HL-60 (cell line): Measurements from ENCODE around the gene NENF.

ENCODE experiments used
- DNase-seq, 2 experiments: peaks; one replicate each; pipeline ENCODE4 v3.0.0-alpha.2; 2010 to 2020; ENCODE audit warnings: low read depth in 1 of 2, low spot score in 1 of 2
- H3K27ac ChIP-seq: fragments of 250-450 bp; sonication (Bioruptor Pico); replicated peaks from 2 replicates; pipeline ENCODE4 v1.5.1; 2020; ENCODE audit warnings: mild to moderate bottlenecking, moderate library complexity
- H3K27me3 ChIP-seq: fragments of 250-450 bp; sonication (Bioruptor Pico); 2 replicates; pipeline ENCODE4 v1.5.1; 2021; ENCODE audit warnings: mild to moderate bottlenecking, moderate library complexity; ENCODE audit not compliant: insufficient read depth, poor library complexity, severe bottlenecking
- H3K4me3 ChIP-seq: replicated peaks from 2 replicates; pipeline ENCODE4 v1.5.1; 2011; ENCODE audit warnings: mild to moderate bottlenecking, control low read depth, low read length; ENCODE audit not compliant: insufficient read depth
- CTCF ChIP-seq: IDR thresholded peaks from one replicate; pipeline ENCODE4 v1.5.1; 2011; ENCODE audit warnings: low read length, control low read depth, inconsistent platforms; ENCODE audit not compliant: insufficient read depth
- GABPA ChIP-seq: IDR thresholded peaks from 2 replicates; pipeline ENCODE4 v1.6.1; 2012; ENCODE audit warnings: low read depth
- POLR2AphosphoS5 ChIP-seq: IDR thresholded peaks from 2 replicates; pipeline ENCODE4 v1.6.1; 2012; ENCODE audit warnings: low read depth
- SPI1 ChIP-seq: IDR thresholded peaks from 2 replicates; pipeline ENCODE4 v1.6.1; 2012; ENCODE audit warnings: low read depth, mild to moderate bottlenecking, borderline replicate concordance
- TF ChIP-seq, protein P1 (sequence below): IDR thresholded peaks from 2 replicates; pipeline ENCODE4 v1.6.1; 2012; ENCODE audit warnings: low read depth; ENCODE audit not compliant: insufficient replicate concordance

The NENF gene

DNA sequence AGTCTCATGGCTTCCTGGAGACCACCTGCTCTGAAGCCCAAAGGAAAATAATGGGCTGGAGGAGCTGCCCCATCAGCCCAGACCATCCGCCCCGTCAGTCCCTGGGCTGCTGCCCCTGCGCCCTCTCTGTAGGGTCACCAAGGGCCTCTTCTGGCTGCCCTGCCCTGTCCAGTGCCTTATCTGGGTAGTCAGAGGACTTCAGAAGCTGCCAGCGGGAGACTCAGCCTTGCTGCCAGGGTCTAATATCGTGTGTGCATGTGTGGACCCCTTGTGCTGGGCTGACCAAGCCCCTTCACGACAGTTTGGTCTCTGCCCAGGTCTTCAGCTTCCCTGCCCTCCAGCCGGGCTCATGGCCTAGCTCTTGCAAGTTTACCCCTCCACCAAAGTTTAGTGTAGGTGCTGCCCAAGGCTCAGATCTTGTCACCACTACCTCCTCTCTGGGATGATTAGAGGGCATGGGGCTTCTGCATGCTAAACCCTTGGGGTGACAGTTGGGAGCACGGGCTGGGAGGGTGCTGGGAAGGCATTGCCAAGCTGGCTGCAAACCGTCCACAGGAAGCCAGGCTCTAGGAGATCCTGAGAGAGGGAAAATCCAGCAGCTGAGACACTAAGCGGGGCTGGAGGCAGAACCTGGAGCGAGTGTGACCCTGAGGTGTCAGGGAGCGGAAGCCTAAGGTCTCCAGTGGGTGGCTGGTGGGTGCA is 20.6 kb downstream of the NENF start:
- Histone ChIP-seq H3K27me3 (no peaks in the 10 kb centered on the region), H3K27ac (no peak overlapping the region), H3K4me3 (no peak overlapping the region)
- no peak for TF ChIP-seq GABPA
- no peak for TF ChIP-seq SPI1
- no peak for TF ChIP-seq CTCF
- TF ChIP-seq, protein P1, sequence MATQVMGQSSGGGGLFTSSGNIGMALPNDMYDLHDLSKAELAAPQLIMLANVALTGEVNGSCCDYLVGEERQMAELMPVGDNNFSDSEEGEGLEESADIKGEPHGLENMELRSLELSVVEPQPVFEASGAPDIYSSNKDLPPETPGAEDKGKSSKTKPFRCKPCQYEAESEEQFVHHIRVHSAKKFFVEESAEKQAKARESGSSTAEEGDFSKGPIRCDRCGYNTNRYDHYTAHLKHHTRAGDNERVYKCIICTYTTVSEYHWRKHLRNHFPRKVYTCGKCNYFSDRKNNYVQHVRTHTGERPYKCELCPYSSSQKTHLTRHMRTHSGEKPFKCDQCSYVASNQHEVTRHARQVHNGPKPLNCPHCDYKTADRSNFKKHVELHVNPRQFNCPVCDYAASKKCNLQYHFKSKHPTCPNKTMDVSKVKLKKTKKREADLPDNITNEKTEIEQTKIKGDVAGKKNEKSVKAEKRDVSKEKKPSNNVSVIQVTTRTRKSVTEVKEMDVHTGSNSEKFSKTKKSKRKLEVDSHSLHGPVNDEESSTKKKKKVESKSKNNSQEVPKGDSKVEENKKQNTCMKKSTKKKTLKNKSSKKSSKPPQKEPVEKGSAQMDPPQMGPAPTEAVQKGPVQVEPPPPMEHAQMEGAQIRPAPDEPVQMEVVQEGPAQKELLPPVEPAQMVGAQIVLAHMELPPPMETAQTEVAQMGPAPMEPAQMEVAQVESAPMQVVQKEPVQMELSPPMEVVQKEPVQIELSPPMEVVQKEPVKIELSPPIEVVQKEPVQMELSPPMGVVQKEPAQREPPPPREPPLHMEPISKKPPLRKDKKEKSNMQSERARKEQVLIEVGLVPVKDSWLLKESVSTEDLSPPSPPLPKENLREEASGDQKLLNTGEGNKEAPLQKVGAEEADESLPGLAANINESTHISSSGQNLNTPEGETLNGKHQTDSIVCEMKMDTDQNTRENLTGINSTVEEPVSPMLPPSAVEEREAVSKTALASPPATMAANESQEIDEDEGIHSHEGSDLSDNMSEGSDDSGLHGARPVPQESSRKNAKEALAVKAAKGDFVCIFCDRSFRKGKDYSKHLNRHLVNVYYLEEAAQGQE = no peak
- no peak for TF ChIP-seq POLR2AphosphoS5
- no peak for DNase-seq

DNA sequence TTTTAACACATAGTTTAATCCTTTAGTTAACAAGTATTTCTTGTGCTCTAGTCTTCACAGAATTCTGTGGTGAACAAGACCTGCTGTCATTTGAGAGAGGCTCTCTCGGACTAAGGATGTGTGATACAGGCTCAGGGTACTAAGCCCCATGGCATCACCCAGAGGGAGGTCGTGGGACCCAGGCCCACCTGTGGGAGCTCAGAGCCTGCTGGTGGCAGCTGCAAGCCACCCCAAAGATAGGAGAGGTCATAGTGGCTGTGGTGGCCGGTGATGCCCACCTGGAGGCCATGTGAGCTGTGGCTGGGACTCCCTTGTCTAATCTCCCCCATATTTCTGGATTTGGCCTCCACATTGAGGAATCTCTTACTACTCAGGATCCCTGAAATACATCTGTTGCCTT is 22.0 kb downstream of the NENF start:
- Histone ChIP-seq H3K27me3 (no peaks in the 10 kb centered on the region), H3K27ac (no peak overlapping the region)
- no peak for TF ChIP-seq GABPA
- TF ChIP-seq POLR2AphosphoS5 = no peak
- TF ChIP-seq, protein P1 = no peak
- no peak for TF ChIP-seq CTCF
- TF ChIP-seq SPI1 = no peak

DNA sequence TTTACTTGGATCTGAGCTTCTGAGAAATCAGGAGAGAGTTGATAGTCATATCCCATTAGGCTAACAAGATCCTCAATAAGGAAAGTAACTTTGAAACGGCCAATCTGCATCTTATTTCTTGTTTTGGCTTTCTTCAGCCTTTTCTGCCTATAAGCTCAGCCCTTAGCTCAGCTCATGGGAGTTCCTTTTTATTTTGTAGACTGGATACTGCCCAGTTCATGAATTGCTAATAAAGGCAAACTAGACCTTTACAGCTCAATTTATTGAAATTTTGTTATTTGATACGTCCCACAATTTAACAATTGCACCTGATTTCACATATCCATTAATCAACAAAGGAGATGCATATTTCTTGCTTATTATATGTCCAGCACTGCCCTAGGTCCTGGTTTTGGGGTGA is 22.7 kb downstream of the NENF start:
- no peak for DNase-seq
- no peak for TF ChIP-seq GABPA
- no peak for TF ChIP-seq CTCF
- TF ChIP-seq POLR2AphosphoS5 = no peak
- TF ChIP-seq, protein P1 = no peak
- TF ChIP-seq SPI1 = no peak
- Histone ChIP-seq H3K27ac (no peak overlapping the region), H3K4me3 (no peak overlapping the region), H3K27me3 (no peaks in the 10 kb centered on the region)

More for the DNA sequence above, 22.0 kb downstream of the NENF start:
- DNase-seq = no peak
- no peak overlapping the region for H3K4me3 ChIP-seq
